Left lung (tissue), 10 donors: ENCODE measurements around the gene TNFRSF18. TPM values are rescaled to one million over a fixed set of nuclear protein-coding genes. Genes with fewer than 3 reads are reported as not detected.

Source experiments
- ATAC-seq: fragments of 200-7000 bp; cut with Tn5 transposase; one replicate; pipeline ENCODE4 v1.9.1; 2020; ENCODE audit warnings: moderate library complexity
- DNase-seq, 4 donors: peaks; one replicate each; pipeline ENCODE4 v3.0.0-alpha.2; 2013 to 2020
- H3K27ac ChIP-seq, 2 donors: fragments of 200-600 bp; sonication (generic) in 1 of 2; one replicate each; pipeline versions ENCODE4 v1.5.0 to v1.8.0; 2020 to 2021
- H3K27me3 ChIP-seq, 2 donors: fragments of 200-600 bp; sonication (generic) in 1 of 2; one replicate each; pipeline versions ENCODE4 v1.5.0 to v1.8.0; 2020 to 2021
- H3K36me3 ChIP-seq, 2 donors: fragments of 200-600 bp; sonication (generic) in 1 of 2; one replicate each; pipeline versions ENCODE4 v1.5.0 to v1.8.0; 2020 to 2021
- H3K4me1 ChIP-seq, 2 donors: fragments of 200-600 bp; one replicate each; pipeline ENCODE4 v1.8.0; 2021
- H3K4me3 ChIP-seq, 2 donors: fragments of 200-600 bp; sonication (generic) in 1 of 2; one replicate each; pipeline versions ENCODE4 v1.5.0 to v1.8.0; 2020 to 2021; ENCODE audit warnings: mild to moderate bottlenecking in 1 of 2
- H3K9me3 ChIP-seq, 2 donors: fragments of 200-600 bp; sonication (generic) in 1 of 2; one replicate each; pipeline versions ENCODE4 v1.5.0 to v1.8.0; 2020 to 2021
- intact Hi-C, 2 donors: fragments of 100-400 bp; cut with DNase I; formaldehyde crosslinking; loops; one replicate each; pipeline versions ENCODE4 v1.11.2 to v1.14.2; 2022
- polyA plus RNA-seq, 6 donors: library from polyadenylated mRNA; unstranded; fragments of 120-200 nt; gene quantifications; one replicate each; pipeline ENCODE4 v1.2.1, GENCODE V29; 2013; ENCODE audit not compliant: insufficient read length in 6 of 6
- total RNA-seq, 2 donors: library from RNA; stranded (reverse); fragmentation: NEBNext Ultra II Directional; extraction: Animal tissue kit (Norgen Biotek cat#: 25700); gene quantifications; one replicate each; pipeline ENCODE4 v1.2.1, GENCODE V29; 2021
- TF ChIP-seq, protein P1 (sequence below), 2 donors: fragments of 200-600 bp; sonication (generic) in 1 of 2; IDR thresholded peaks; one replicate each; pipeline versions ENCODE4 v1.5.0 to v1.8.0; 2021; ENCODE audit warnings: antibody characterized with exemption in 2 of 2
- donor health status: DM: no; HTN: yes; CAD: no.
- donor health status: DM: no; HTN: no; CAD: no.

TNFRSF18 gene
- total and polyA plus RNA-seq, 8 donors, result 0.38 to 1.3 (median 0.62) TPM

GRCh38 chr1:1223891-1224290 lies 17.5 kb upstream of the TNFRSF18 start:
- Histone ChIP-seq H3K4me1 (peaks cover 0 to 6% of the 10 kb centered on the region in 2 donors), H3K4me3 (no peak overlapping the region), H3K9me3 (no peaks in the 10 kb centered on the region), H3K27me3 (no peaks in the 10 kb centered on the region), H3K36me3 (peaks cover 0 to 100% of the 10 kb centered on the region in 2 donors), H3K27ac (no peak overlapping the region)
- TF ChIP-seq, protein P1, sequence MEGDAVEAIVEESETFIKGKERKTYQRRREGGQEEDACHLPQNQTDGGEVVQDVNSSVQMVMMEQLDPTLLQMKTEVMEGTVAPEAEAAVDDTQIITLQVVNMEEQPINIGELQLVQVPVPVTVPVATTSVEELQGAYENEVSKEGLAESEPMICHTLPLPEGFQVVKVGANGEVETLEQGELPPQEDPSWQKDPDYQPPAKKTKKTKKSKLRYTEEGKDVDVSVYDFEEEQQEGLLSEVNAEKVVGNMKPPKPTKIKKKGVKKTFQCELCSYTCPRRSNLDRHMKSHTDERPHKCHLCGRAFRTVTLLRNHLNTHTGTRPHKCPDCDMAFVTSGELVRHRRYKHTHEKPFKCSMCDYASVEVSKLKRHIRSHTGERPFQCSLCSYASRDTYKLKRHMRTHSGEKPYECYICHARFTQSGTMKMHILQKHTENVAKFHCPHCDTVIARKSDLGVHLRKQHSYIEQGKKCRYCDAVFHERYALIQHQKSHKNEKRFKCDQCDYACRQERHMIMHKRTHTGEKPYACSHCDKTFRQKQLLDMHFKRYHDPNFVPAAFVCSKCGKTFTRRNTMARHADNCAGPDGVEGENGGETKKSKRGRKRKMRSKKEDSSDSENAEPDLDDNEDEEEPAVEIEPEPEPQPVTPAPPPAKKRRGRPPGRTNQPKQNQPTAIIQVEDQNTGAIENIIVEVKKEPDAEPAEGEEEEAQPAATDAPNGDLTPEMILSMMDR (IDR thresholded peaks at IDR 0.05), result no peak
- intact Hi-C loops, result no loop called here
- ATAC-seq, result no peak
- DNase-seq, result no peak

GRCh38 chr1:1223321-1223720 lies 16.9 kb upstream of the TNFRSF18 start:
- intact Hi-C loops, result no loop called here
- H3K36me3 ChIP-seq, result peaks cover 0 to 100% of the 10 kb centered on the region in 2 donors
- TF ChIP-seq, protein P1 (IDR thresholded peaks at IDR 0.05), result no peak
- no peak overlapping the region for H3K4me3 ChIP-seq
- no peak overlapping the region for H3K27ac ChIP-seq
- H3K27me3 ChIP-seq, result no peaks in the 10 kb centered on the region
- ATAC-seq (no peak), DNase-seq (no peak)
- no peaks in the 10 kb centered on the region for H3K9me3 ChIP-seq
- H3K4me1 ChIP-seq, result peaks cover 0 to 6% of the 10 kb centered on the region in 2 donors

DNA sequence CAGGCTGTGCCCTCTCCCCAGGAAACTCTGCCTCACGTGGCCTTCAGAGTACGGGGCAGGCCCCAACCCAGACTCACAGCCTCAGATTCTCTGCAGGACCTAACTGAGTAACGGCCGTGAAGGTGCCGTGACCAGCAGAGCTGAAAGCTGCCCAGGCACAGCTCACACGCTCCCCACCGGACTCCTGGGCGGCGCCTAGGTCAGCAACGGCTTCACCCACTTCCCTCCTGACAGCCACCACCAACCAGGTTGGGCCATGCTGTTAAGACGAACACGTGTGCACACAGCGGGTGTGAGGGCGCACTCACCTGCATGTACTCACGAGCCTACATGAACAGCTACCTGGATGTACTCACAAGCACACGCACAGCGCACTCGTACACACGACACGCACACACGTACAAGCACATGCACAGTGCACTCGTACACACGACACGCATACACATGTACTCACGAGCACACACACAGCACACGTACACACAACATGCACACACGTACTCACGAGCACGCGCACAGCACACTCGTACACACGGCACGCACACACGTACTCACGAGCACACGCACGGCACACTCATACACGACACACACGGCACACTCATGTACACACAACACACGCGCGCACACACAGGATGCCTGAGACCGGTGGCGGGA lies 16.3 kb upstream of the TNFRSF18 start:
- Histone ChIP-seq H3K27me3 (no peaks in the 10 kb centered on the region), H3K4me3 (no peak overlapping the region), H3K36me3 (peaks cover 0 to 100% of the 10 kb centered on the region in 2 donors), H3K4me1 (peaks cover 0 to 6% of the 10 kb centered on the region in 2 donors), H3K27ac (no peak overlapping the region), H3K9me3 (no peaks in the 10 kb centered on the region)
- TF ChIP-seq, protein P1 (IDR thresholded peaks at IDR 0.05), result no peak
- DNase-seq (no peak), ATAC-seq (no peak)
- intact Hi-C loops, result no loop called here

GRCh38 chr1:1221887-1222574 lies 15.6 kb upstream of the TNFRSF18 start:
- DNase-seq (no peak), ATAC-seq (no peak)
- intact Hi-C loops, result no loop called here
- no peaks in the 10 kb centered on the region for H3K27me3 ChIP-seq
- no peak overlapping the region for H3K4me3 ChIP-seq
- peaks cover 0 to 6% of the 10 kb centered on the region in 2 donors for H3K4me1 ChIP-seq
- H3K9me3 ChIP-seq, result no peaks in the 10 kb centered on the region
- H3K27ac ChIP-seq, result no peak overlapping the region
- H3K36me3 ChIP-seq, result peaks cover 0 to 100% of the 10 kb centered on the region in 2 donors
- TF ChIP-seq, protein P1 (IDR thresholded peaks at IDR 0.05), result no peak

DNA sequence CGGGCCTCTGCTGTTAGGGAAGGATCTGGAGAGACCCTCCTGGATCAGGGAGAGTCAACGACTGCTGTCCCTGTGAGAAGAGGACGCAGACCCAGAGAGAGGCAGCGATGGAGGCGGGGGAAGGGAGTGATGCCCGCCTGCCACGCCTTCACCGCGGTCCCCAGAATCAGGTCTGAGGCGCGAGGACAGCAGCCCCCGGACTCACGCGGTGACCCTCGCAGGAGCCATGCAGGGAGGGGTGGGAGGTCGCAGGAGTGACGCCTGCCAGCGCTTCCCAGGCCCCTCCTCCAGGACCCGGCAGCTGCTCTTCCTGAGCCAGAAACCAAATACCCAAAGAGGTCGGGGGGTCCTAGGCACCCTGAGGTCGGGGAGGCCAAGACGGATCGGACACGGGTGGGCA lies 13.8 kb upstream of the TNFRSF18 start:
- Histone ChIP-seq H3K27ac (no peak overlapping the region), H3K36me3 (peaks cover 0 to 100% of the 10 kb centered on the region in 2 donors), H3K27me3 (no peaks in the 10 kb centered on the region), H3K9me3 (no peaks in the 10 kb centered on the region), H3K4me1 (peaks cover 0 to 11% of the 10 kb centered on the region in 2 donors), H3K4me3 (no peak overlapping the region)
- DNase-seq (no peak), ATAC-seq (no peak)
- intact Hi-C loops, result no loop called here
- TF ChIP-seq, protein P1 (IDR thresholded peaks at IDR 0.05), result no peak
